ENCODE measurements around the gene CEP112.

The CEP112 gene

GRCh38 chr17:65855675-65856074, 336.3 kb downstream of the CEP112 start:
- TF ChIP-seq CTCF (IDR thresholded peaks at IDR 0.05; ENCODE audit: borderline replicate concordance, insufficient read depth, low read depth, low read length), result no peak
- H3K4me3 ChIP-seq (ENCODE audit: low read depth, low read length), result no peak overlapping the region

DNA sequence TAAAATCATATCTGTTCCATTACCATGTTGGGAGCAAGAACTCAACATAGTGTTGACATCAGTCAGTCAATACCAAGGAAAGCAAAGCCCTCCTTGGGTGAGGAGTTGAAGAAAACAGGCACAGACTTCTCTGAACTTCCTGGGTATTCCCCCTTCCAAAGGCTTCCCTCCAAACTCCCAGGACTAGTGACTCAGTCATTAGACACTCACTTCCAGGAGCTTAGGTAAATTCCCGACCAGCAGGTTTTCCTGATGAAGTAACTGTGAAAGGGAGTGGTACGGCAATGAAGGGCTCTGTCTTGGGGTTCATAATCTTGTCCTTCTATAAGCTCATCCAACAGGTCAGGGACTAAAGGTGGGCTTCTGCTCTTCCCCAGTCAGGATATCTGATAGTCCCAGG, 336.7 kb downstream of the CEP112 start:
- H3K4me3 ChIP-seq (ENCODE audit: low read depth, low read length), result no peak overlapping the region
- TF ChIP-seq CTCF (IDR thresholded peaks at IDR 0.05; ENCODE audit: borderline replicate concordance, insufficient read depth, low read depth, low read length), result no peak

- no peak for TF ChIP-seq CTCF (IDR thresholded peaks at IDR 0.05; ENCODE audit: borderline replicate concordance, insufficient read depth, low read depth, low read length)
- no peak overlapping the region for H3K4me3 ChIP-seq (ENCODE audit: low read depth, low read length)
Observed at GRCh38 chr17:65853816-65854215, 338.1 kb downstream of the CEP112 start.

DNA sequence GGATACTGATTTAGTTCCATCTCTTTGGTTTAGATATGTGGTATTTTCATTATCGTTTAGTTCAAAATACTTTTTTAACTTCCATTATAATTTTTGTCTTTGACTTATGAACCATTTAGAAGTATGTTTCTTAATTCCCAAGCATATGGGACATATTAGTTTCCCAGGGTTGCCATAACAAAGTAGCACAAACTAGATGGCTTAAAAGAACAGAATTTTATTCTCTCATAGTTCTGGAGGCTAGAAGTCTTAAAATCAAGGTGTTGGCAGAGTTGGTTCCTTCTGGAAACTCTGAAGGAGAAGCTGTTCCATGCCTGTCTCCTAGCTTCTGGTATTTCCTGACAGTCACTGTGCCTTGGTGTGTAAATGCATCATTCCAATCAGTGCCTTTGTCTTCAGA, 339.0 kb downstream of the CEP112 start:
- no peak for TF ChIP-seq CTCF (IDR thresholded peaks at IDR 0.05; ENCODE audit: borderline replicate concordance, insufficient read depth, low read depth, low read length)
- H3K4me3 ChIP-seq (ENCODE audit: low read depth, low read length), result no peak overlapping the region

DNA sequence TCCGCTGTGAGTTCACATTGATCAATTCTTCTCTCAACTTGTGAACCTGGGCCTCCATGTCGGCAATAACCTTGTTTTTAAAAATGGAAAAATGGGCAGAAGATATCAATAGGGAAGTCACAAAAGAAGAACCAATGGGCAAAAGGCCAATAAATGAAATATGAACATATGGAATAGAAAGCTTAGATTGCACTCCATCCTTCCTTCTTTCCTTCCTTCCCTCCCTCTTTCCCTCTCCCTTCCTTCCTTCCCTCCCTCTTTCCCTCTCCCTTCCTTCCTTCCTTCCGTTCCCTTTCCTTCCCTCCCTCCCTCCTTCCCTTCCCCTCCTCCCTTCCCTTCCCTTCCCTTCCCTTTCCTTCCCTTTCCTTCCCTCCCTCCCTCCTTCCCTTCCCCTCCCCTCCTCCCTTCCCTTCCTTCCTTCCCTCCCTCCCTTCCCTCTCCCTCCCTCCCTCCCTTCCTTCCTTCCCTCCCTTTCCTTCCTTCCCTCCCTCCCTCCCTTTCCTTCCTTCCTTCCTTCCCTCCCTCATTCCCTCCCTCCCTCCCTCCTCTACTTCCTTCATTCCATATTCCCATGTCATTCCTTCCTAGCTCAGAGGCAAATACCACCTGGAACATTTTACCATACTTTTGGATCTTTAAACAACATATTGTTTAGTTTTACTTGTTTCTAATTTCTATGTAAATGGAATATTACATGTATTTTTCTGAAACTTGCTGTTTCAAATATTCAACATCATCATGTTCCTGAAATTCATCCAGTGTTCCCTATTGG, 339.8 kb downstream of the CEP112 start:
- no peak for TF ChIP-seq CTCF (IDR thresholded peaks at IDR 0.05; ENCODE audit: borderline replicate concordance, insufficient read depth, low read depth, low read length)
- H3K4me3 ChIP-seq (ENCODE audit: low read depth, low read length), result no peak overlapping the region

- H3K4me3 ChIP-seq (ENCODE audit: low read depth, low read length), result no peak overlapping the region
- no peak for TF ChIP-seq CTCF (IDR thresholded peaks at IDR 0.05; ENCODE audit: borderline replicate concordance, insufficient read depth, low read depth, low read length)
Observed at GRCh38 chr17:65850486-65850885, 341.4 kb downstream of the CEP112 start.

GRCh38 chr17:65848751-65849150, 343.2 kb downstream of the CEP112 start:
- H3K4me3 ChIP-seq (ENCODE audit: low read depth, low read length), result no peak overlapping the region
- TF ChIP-seq CTCF (IDR thresholded peaks at IDR 0.05; ENCODE audit: borderline replicate concordance, insufficient read depth, low read depth, low read length), result no peak
